Endothelial cell of umbilical vein (primary cell): ENCODE data around the gene SCAMP4. TPM values are rescaled to one million over a fixed set of nuclear protein-coding genes. Genes with fewer than 3 reads are reported as not detected.

Experiments
- BruUV-seq: library from RNA; stranded (reverse); fragments of 400-500 nt; replicated peaks from 2 replicates; lab custom pipeline; 2021; lab: Mats Ljungman, UMichigan
- CTCF ChIA-PET: fragments of 300-600, 350-600 bp; sonication (Branson Sonifier 250); formaldehyde crosslinking; loops from one replicate; lab custom pipeline; 2021; ENCODE audit warnings: antibody characterized with exemption, inconsistent platforms; lab: Charles Lee
- POLR2A ChIA-PET: fragments of 300-600, 350-600 bp; sonication (Branson Sonifier 250); formaldehyde crosslinking; loops from one replicate; lab custom pipeline; 2021; ENCODE audit warnings: antibody characterized with exemption, inconsistent platforms; lab: Charles Lee
- DNase-seq: peaks from one replicate; pipeline ENCODE4 v3.0.0-alpha.2; 2011; ENCODE audit warnings: low read depth, low spot score
- FAIRE-seq: peaks from 2 replicates; lab custom pipeline; 2011; peaks lifted over from hg19 to GRCh38; lab: Jason Lieb, UNC
- H2AFZ ChIP-seq: 2 replicates; pipeline ENCODE4 v1.6.0; 2012; ENCODE audit warnings: low read depth, low read length, control low read depth, inconsistent platforms
- H3K27ac ChIP-seq: 2 replicates; pipeline ENCODE4 v1.5.1; 2011; ENCODE audit warnings: low read depth, mild to moderate bottlenecking, control low read depth, low read length, moderate library complexity; ENCODE audit not compliant: insufficient read depth
- H3K27me3 ChIP-seq, 2 experiments: 2 replicates each; pipeline versions ENCODE4 v1.6.0 to v1.6.1; 2011; ENCODE audit warnings: low read length in 2 of 2, mixed read lengths in 1 of 2; ENCODE audit not compliant: control insufficient read depth in 2 of 2, insufficient read depth in 2 of 2
- H3K36me3 ChIP-seq, 2 experiments: 2 replicates in 1 of 2; 3 replicates in 1 of 2; pipeline ENCODE4 v1.5.1; 2011; ENCODE audit warnings: low read length in 2 of 2, mild to moderate bottlenecking in 1 of 2, moderate library complexity in 1 of 2; ENCODE audit not compliant: control insufficient read depth in 2 of 2, insufficient read depth in 2 of 2; ENCODE audit errors: extremely low read depth in 1 of 2
- H3K4me1 ChIP-seq: 3 replicates; pipeline ENCODE4 v1.5.1; 2011; ENCODE audit warnings: mild to moderate bottlenecking, low read length; ENCODE audit not compliant: control insufficient read depth, insufficient read depth; ENCODE audit errors: extremely low read depth
- H3K4me2 ChIP-seq: 2 replicates; pipeline ENCODE4 v1.6.1; 2011; ENCODE audit warnings: low read length, control low read depth, mixed read lengths; ENCODE audit not compliant: insufficient read depth
- H3K4me3 ChIP-seq, 3 experiments: fragments of 200-600 bp in 1 of 3; sonication (generic), shearing (Covaris generic) in 1 of 3; replicated peaks in 1 of 3; 2 replicates each; pipeline ENCODE4 v1.5.1; 2011 to 2016; ENCODE audit warnings: control low read depth in 3 of 3, low read length in 3 of 3, mild to moderate bottlenecking in 2 of 3, inconsistent platforms in 1 of 3, low read depth in 1 of 3, moderate library complexity in 1 of 3; ENCODE audit not compliant: insufficient read depth in 1 of 3
- H3K79me2 ChIP-seq: 2 replicates; pipeline ENCODE4 v1.6.0; 2012; ENCODE audit warnings: low read length, inconsistent platforms; ENCODE audit not compliant: control insufficient read depth, insufficient read depth
- H3K9ac ChIP-seq: replicated peaks from 2 replicates; pipeline ENCODE3; 2011; ENCODE audit warnings: low read length, control low read depth; ENCODE audit not compliant: insufficient read depth; ENCODE audit errors: extremely low read depth
- H3K9me1 ChIP-seq: replicated peaks from 3 replicates; pipeline ENCODE4 v1.6.0; 2011; ENCODE audit warnings: mild to moderate bottlenecking, low read length; ENCODE audit not compliant: control insufficient read depth, insufficient read depth; ENCODE audit errors: extremely low read depth
- H3K9me3 ChIP-seq: replicated peaks from 2 replicates; pipeline ENCODE4 v1.5.1; 2012; ENCODE audit warnings: low read length, inconsistent platforms; ENCODE audit not compliant: control insufficient read depth, insufficient read depth
- H4K20me1 ChIP-seq: replicated peaks from 2 replicates; pipeline ENCODE3; 2011; ENCODE audit warnings: mild to moderate bottlenecking, low read length; ENCODE audit not compliant: control insufficient read depth, insufficient read depth; ENCODE audit errors: extremely low read depth
- CTCF ChIP-seq, 2 donors: IDR thresholded peaks; 1 replicate in 1 of 2; 2 replicates in 1 of 2; pipeline ENCODE4 v1.5.1; 2011; ENCODE audit warnings: low read length in 2 of 2, mild to moderate bottlenecking in 2 of 2, moderate library complexity in 2 of 2, control low read depth in 1 of 2, inconsistent platforms in 1 of 2, low read depth in 1 of 2; ENCODE audit not compliant: insufficient read depth in 1 of 2; ENCODE audit errors: extremely low read depth in 1 of 2
- EZH2 ChIP-seq: IDR thresholded peaks from 2 replicates; pipeline ENCODE4 v1.6.1; 2012; ENCODE audit warnings: borderline replicate concordance, low read depth, mild to moderate bottlenecking, moderate library complexity, low read length, inconsistent platforms; ENCODE audit not compliant: severe bottlenecking
- FOS ChIP-seq: IDR thresholded peaks from 2 replicates; pipeline ENCODE4 v1.6.1; 2011; ENCODE audit warnings: mild to moderate bottlenecking, low read length, moderate library complexity, borderline replicate concordance; ENCODE audit not compliant: insufficient read depth
- GATA2 ChIP-seq: IDR thresholded peaks from 2 replicates; pipeline ENCODE4 v1.7.0; 2011; ENCODE audit warnings: low read depth, mild to moderate bottlenecking, moderate library complexity, mixed read lengths, low read length; ENCODE audit not compliant: insufficient read length, insufficient read depth
- JUN ChIP-seq: IDR thresholded peaks from 2 replicates; pipeline ENCODE4 v1.6.1; 2011; ENCODE audit warnings: borderline replicate concordance, low read depth; ENCODE audit not compliant: insufficient read length, insufficient read depth
- MAX ChIP-seq: IDR thresholded peaks from 2 replicates; pipeline ENCODE4 v1.6.1; 2011; ENCODE audit not compliant: insufficient read depth, insufficient read length
- MYC ChIP-seq: IDR thresholded peaks from one replicate; pipeline ENCODE4 v1.6.1; 2011; ENCODE audit warnings: mild to moderate bottlenecking, low read depth, low read length
- POLR2A ChIP-seq: IDR thresholded peaks from 2 replicates; pipeline ENCODE4 v1.6.1; 2012; ENCODE audit warnings: low read depth, mild to moderate bottlenecking, control low read depth, low read length
- POLR2AphosphoS5 ChIP-seq: IDR thresholded peaks from 2 replicates; pipeline ENCODE4 v1.6.1; 2012; ENCODE audit warnings: low read depth, mild to moderate bottlenecking, control low read depth, low read length, moderate library complexity; ENCODE audit not compliant: insufficient read depth
- dilution Hi-C: fragments of 300-500 bp; cut with MboI; formaldehyde crosslinking; loops from one replicate; pipeline ENCODE4 v1.15.0; 2019; ENCODE audit warnings: low sequenced_read_pairs; ENCODE audit not compliant: extremely low pct_ligation_motif_present
- intact Hi-C: fragments of 100-400 bp; cut with micrococcal nuclease; formaldehyde crosslinking; loops from one replicate; pipeline ENCODE4 v1.10.0; 2022
- polyA plus RNA-seq, 4 experiments: library from polyadenylated mRNA; depleted of rRNA in 3 of 4; stranded (reverse) in 3 of 4; unstranded in 1 of 4; fragments of >200 nt; gene quantifications; 2 replicates each; pipeline versions ENCODE4 v1.2.1 to v1.2.3, GENCODE V29; 2011 to 2012; ENCODE audit warnings: missing spikeins in 1 of 4
- total RNA-seq: library from RNA; stranded (reverse); gene quantifications from 2 replicates; pipeline ENCODE4 v1.2.3, GENCODE V29; 2021

Gene SCAMP4
- total and polyA plus RNA-seq, 2 donors (not counting 3 experiments of a cell fraction or from before 2014, with no cell fraction given) = 24.4 to 68.2 TPM

GRCh38 chr19:1883784-1884183 lies 21.4 kb upstream of the SCAMP4 start:
- H3K4me2 ChIP-seq = peak overlapping the region; percentile 75
- H3K9me3 ChIP-seq = no peaks in the 10 kb centered on the region
- no peaks in the 10 kb centered on the region for H4K20me1 ChIP-seq
- intact Hi-C loops (loop anchor here (2.0 kb wide), 1 partner anchor 19 kb away; no protein-coding TSS in a partner anchor), dilution Hi-C loops (no loop called here)
- TF ChIP-seq GATA2 = no peak
- no peak for TF ChIP-seq EZH2
- TF ChIP-seq CTCF (IDR thresholded peaks at IDR 0.05; ENCODE audit: extremely low read depth in 1 of 2, insufficient read depth in 1 of 2, low read depth in 1 of 2, low read length in 2 of 2) = no peak
- TF ChIP-seq JUN = no peak
- no peak for TF ChIP-seq FOS
- TF ChIP-seq POLR2A = no peak
- no peak for TF ChIP-seq MYC
- no peak for TF ChIP-seq MAX
- TF ChIP-seq POLR2AphosphoS5 = no peak
- no peak overlapping the region for H3K27ac ChIP-seq
- peak overlapping the region; percentile 87 for H3K9ac ChIP-seq
- no peaks in the 10 kb centered on the region for H3K27me3 ChIP-seq
- no peaks in the 10 kb centered on the region for H3K9me1 ChIP-seq
- POLR2A ChIA-PET = no interaction called here
- FAIRE-seq = no peak
- H3K4me3 ChIP-seq = peak overlapping the region in 2 of 3 experiments; percentile 83 to 88
- peaks cover 27% of the 10 kb centered on the region for H3K4me1 ChIP-seq
- CTCF ChIA-PET = interaction anchor here (2.4 kb wide), 1 partner anchor 19 kb away, joined by 12 read pairs; no protein-coding TSS in a partner anchor
- peaks cover 38% of the 10 kb centered on the region for H3K79me2 ChIP-seq
- H3K36me3 ChIP-seq = peaks cover 0 to 1% of the 10 kb centered on the region in 2 experiments
- no TSS peak for BruUV-seq
- no peak for DNase-seq
- H2AFZ ChIP-seq = no peak overlapping the region
